Suprapubic skin (tissue), 3 donors: Measurements from ENCODE around the gene ARPC5L.
"Not testable (repeated sequence)": the region's sequence is repeated elsewhere in the genome, so short reads cannot be mapped to it uniquely, and the experiment has no call there.

Experiments
- CTCF ChIP-seq, 2 donors: fragments of 200-600 bp in 1 of 2; fragments of 450-650 bp in 1 of 2; sonication (generic) in 1 of 2; IDR thresholded peaks; one replicate each; pipeline ENCODE4 v1.5.1; 2016 to 2019; ENCODE audit warnings: antibody characterized with exemption in 2 of 2, mild to moderate bottlenecking in 1 of 2, moderate library complexity in 1 of 2
- POLR2AphosphoS5 ChIP-seq, 3 donors: sonication (generic); formaldehyde crosslinking; IDR thresholded peaks; one replicate each; pipeline ENCODE4 v1.6.1; 2017; ENCODE audit warnings: antibody characterized with exemption in 3 of 3

- not testable (repeated sequence) for TF ChIP-seq CTCF, POLR2AphosphoS5 (IDR thresholded peaks at IDR 0.05)
These were observed 23.8 kb upstream of the ARPC5L start for GRCh38 chr9:124838132-124838531.
